ENCODE measurements around the gene LTB4R2.
A peak's percentile ranks its signal among the peaks of the same experiment; 100 is the strongest.
"Not testable (repeated sequence)": the region's sequence is repeated elsewhere in the genome, so short reads cannot be mapped to it uniquely, and the experiment has no call there.

Gene LTB4R2

DNA sequence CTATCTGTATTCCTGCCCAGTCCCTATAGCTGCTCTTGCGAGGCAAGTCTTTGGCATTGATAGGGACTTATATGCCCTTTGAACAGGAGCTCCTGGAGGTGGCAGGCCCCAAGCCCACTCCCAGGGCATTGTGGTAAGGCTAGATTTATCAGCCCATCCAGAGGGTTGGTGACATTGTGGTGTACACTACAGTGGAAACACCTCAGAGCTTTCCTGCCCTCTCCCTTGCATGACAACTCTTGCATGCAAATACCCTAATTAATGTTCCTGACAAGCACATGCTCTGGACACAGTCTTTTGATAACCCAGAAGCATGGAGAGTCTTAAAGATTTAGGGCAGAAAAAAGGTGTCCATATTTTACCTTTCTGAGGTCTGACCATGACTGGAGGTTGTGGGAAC, 30.7 kb downstream of the LTB4R2 start:
- DNase-seq = no peak

DNA sequence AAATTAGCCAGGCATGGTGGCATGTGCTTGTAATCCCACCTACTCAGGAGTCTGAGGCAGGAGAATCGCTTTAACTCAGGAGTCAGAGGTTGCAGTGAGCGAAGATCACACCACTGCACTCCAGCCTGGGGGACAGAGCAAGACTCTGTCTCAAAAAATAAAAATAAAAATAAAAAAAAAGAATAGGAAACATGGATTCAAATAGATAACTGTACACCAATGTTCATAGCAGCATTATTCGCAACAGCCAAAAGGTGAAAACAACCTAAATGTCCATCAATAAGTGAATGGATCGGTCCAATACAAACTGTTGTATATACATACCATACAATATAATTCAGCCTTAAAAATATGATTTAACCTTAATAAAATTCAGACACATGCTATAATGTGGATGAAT, 32.9 kb downstream of the LTB4R2 start:
- no peak for DNase-seq

- DNase-seq = no peak
These were observed 34.1 kb downstream of the LTB4R2 start for GRCh38 chr14:24343795-24344660.

DNA sequence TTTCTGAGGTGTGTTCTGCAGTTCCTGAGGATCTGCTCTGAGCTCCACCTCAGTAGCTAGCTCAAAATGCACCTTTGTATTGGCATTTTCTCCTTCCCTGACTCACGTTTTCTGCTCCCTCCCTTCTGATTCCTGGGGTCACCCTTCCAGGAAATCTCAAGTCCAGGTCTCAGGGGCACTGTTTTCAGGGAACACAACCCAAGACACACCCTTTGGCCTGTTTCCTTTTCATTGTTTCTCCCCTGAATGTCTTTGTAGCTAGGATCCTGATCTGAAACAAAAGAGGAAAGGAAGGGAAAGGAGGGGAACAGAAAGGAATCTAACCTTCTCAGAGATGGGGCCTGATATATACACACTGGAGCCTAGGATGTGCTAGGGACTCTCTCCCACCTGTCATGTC, 37.2 kb downstream of the LTB4R2 start:
- no peak for DNase-seq

GRCh38 chr14:24348186-24348585, 38.2 kb downstream of the LTB4R2 start:
- no peak for DNase-seq

GRCh38 chr14:24349742-24350141, 39.8 kb downstream of the LTB4R2 start:
- DNase-seq = no peak

GRCh38 chr14:24351517-24351916, 41.6 kb downstream of the LTB4R2 start:
- peak; percentile 39 for DNase-seq

GRCh38 chr14:24353559-24354481, 43.9 kb downstream of the LTB4R2 start:
- DNase-seq = peak; percentile 56

GRCh38 chr14:24354482-24354825, 44.5 kb downstream of the LTB4R2 start:
- not testable (repeated sequence) for DNase-seq

DNA sequence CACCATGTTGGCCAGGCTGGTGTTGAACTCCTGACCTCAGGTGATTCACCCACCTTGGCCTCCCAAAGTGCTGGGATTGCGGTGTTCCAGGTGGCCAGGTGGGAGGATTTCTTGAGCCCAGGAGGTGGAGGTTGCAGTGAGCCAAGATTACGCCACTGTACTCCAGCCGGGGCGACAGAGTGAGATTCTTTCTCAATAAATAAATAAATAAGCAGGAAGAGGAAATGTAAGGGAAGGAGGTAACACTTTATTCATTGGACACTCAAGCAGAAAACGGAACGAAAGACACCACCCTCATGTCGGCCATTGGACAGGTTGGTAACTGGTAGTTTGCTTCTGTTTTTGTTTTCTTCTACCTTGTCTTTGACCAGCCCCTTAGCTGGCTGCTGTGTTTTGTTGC, 45.1 kb downstream of the LTB4R2 start:
- DNase-seq = no peak

DNA sequence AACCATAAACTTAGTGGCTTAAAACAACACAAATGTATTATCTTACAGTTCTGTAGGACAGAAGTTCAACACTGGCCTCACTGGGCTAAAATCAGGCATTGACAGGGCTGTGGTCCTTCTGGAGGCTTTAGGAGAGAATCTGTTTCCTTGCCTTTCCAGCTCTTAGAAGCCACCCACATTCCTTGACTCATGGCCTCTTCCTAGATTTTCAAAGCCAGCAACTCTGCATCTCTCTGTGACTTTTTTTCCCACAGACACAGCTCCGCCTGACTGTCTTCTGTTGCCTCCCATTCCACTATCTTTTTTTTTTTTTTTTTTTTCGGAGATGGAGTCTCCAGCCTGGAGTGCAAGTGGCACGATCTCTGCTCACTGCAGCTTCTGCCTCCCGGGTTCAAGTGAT, 46.3 kb downstream of the LTB4R2 start:
- no peak for DNase-seq

DNA sequence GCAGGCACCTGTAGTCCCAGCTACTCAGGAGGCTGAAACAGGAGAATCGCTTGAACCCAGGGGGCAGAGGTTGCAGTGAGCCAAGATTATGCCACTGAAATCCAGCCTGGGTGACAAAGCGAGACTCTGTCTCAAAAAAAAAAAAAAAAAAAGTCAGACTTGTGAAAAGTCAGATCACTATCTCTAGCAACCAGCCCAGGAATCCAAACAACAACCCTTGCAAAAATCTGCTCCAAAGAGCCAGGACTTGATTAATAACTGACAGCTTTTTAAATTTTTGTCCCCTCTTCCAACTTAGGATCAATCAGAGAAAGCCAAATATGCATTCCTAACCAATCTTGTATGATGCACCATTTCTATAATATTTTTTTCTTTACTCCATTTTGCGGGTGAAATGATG, 50.3 kb downstream of the LTB4R2 start:
- no peak for DNase-seq

- DNase-seq = no peak
These were observed 51.4 kb downstream of the LTB4R2 start for GRCh38 chr14:24361326-24361725.

Data from fibroblast of skin of scalp (primary cell).